HG02870 (cell line): ENCODE data around the gene NRXN3.

Experiments used
- ATAC-seq: cut with Tn5 transposase; IDR thresholded peaks from one replicate; pipeline ENCODE4 v1.9.1; 2021; ENCODE audit warnings: mild to moderate bottlenecking, moderate library complexity; ENCODE audit not compliant: unreplicated experiment

NRXN3 gene

GRCh38 chr14:79037593-79037992 lies 867.4 kb downstream of the NRXN3 start:
- no peak for ATAC-seq

GRCh38 chr14:79040790-79041189 lies 870.6 kb downstream of the NRXN3 start:
- no peak for ATAC-seq

GRCh38 chr14:79043194-79043889 lies 873.2 kb downstream of the NRXN3 start:
- no peak for ATAC-seq

- ATAC-seq = no peak
These were observed 874.9 kb downstream of the NRXN3 start for GRCh38 chr14:79044894-79045624.

GRCh38 chr14:79050787-79051727 lies 880.9 kb downstream of the NRXN3 start:
- ATAC-seq = no peak

GRCh38 chr14:79051742-79052141 lies 881.6 kb downstream of the NRXN3 start:
- no peak for ATAC-seq

GRCh38 chr14:79056879-79057278 lies 886.7 kb downstream of the NRXN3 start:
- no peak for ATAC-seq

- no peak for ATAC-seq
These were observed 887.2 kb downstream of the NRXN3 start for GRCh38 chr14:79057333-79057732.

GRCh38 chr14:79062226-79062625 lies 892.1 kb downstream of the NRXN3 start:
- ATAC-seq = no peak

GRCh38 chr14:79064214-79064613 lies 894.0 kb downstream of the NRXN3 start:
- ATAC-seq = no peak

- no peak for ATAC-seq
These were observed 904.3 kb downstream of the NRXN3 start for GRCh38 chr14:79074510-79074909.

GRCh38 chr14:79076428-79076827 lies 906.3 kb downstream of the NRXN3 start:
- no peak for ATAC-seq

GRCh38 chr14:79077096-79077495 lies 906.9 kb downstream of the NRXN3 start:
- no peak for ATAC-seq

- ATAC-seq = no peak
These were observed 909.9 kb downstream of the NRXN3 start for GRCh38 chr14:79080040-79080439.

- ATAC-seq = no peak
These were observed 912.7 kb downstream of the NRXN3 start for GRCh38 chr14:79082883-79083282.

GRCh38 chr14:79083356-79083755 lies 913.2 kb downstream of the NRXN3 start:
- ATAC-seq = no peak

GRCh38 chr14:79084861-79085260 lies 914.7 kb downstream of the NRXN3 start:
- no peak for ATAC-seq

- ATAC-seq = no peak
These were observed 919.4 kb downstream of the NRXN3 start for GRCh38 chr14:79089576-79089975.

- no peak for ATAC-seq
These were observed 920.5 kb downstream of the NRXN3 start for GRCh38 chr14:79090641-79091180.

- no peak for ATAC-seq
These were observed 921.3 kb downstream of the NRXN3 start for GRCh38 chr14:79091381-79091963.

GRCh38 chr14:79093531-79093930 lies 923.4 kb downstream of the NRXN3 start:
- ATAC-seq = no peak
